OCI-LY1 (cell line): ENCODE data around the gene KRTAP8-1.

Experiments
- H2AFZ ChIP-seq: fragments of 200-600 bp; sonication (generic), shearing (Covaris generic); 2 replicates; pipeline ENCODE4 v1.6.0; 2014; ENCODE audit warnings: antibody characterized with exemption, mild to moderate bottlenecking, low read length
- H3F3A ChIP-seq: fragments of 200-600 bp; sonication (generic), shearing (Covaris generic); 2 replicates; pipeline ENCODE4 v1.6.0; 2014; ENCODE audit warnings: mild to moderate bottlenecking, antibody characterized with exemption, low read length, moderate library complexity; ENCODE audit not compliant: insufficient read depth
- H3K27ac ChIP-seq: fragments of 200-600 bp; sonication (generic); 2 replicates; pipeline ENCODE4 v1.5.1; 2014; ENCODE audit warnings: low read length, mixed run types, mild to moderate bottlenecking, low read depth; ENCODE audit not compliant: poor library complexity, severe bottlenecking
- H3K27me3 ChIP-seq: fragments of 200-600 bp; sonication (generic); 2 replicates; pipeline ENCODE4 v1.6.0; 2014; ENCODE audit warnings: antibody characterized with exemption, mild to moderate bottlenecking, low read length, moderate library complexity; ENCODE audit not compliant: insufficient read depth
- H3K36me3 ChIP-seq: fragments of 200-600 bp; sonication (generic); 2 replicates; pipeline ENCODE4 v1.6.1; 2014; ENCODE audit warnings: mild to moderate bottlenecking, antibody characterized with exemption, low read length, moderate library complexity, mixed read lengths; ENCODE audit not compliant: insufficient read depth
- H3K4me1 ChIP-seq: fragments of 200-600 bp; sonication (generic); 2 replicates; pipeline ENCODE4 v1.5.1; 2014; ENCODE audit warnings: mild to moderate bottlenecking, low read length, moderate library complexity; ENCODE audit not compliant: insufficient read depth, severe bottlenecking
- H3K4me2 ChIP-seq: fragments of 200-600 bp; sonication (generic), shearing (Covaris generic); 2 replicates; pipeline ENCODE4 v1.6.1; 2014; ENCODE audit warnings: low read length
- H3K4me3 ChIP-seq: fragments of 200-600 bp; sonication (generic); 2 replicates; pipeline ENCODE4 v1.5.1; 2014; ENCODE audit warnings: low read length, low read depth, mild to moderate bottlenecking, mixed read lengths; ENCODE audit not compliant: poor library complexity, severe bottlenecking
- H3K79me2 ChIP-seq: fragments of 200-600 bp; shearing (Covaris generic); 2 replicates; pipeline ENCODE4 v1.6.1; 2016; ENCODE audit warnings: mixed run types, low read length, mixed read lengths; ENCODE audit not compliant: insufficient read depth
- H3K9ac ChIP-seq: fragments of 200-600 bp; sonication (generic), shearing (Covaris generic); 2 replicates; pipeline ENCODE4 v1.6.1; 2014; ENCODE audit warnings: mild to moderate bottlenecking, low read length, mixed read lengths
- H3K9me2 ChIP-seq: fragments of 200-600 bp; sonication (generic), shearing (Covaris generic); 2 replicates; pipeline ENCODE4 v1.6.1; 2014; ENCODE audit warnings: low read depth, mild to moderate bottlenecking, low read length, mixed read lengths
- H3K9me3 ChIP-seq: fragments of 200-600 bp; shearing (Covaris generic); 2 replicates; pipeline ENCODE4 v1.6.1; 2014; ENCODE audit warnings: low read length, mixed read lengths
- H4K20me1 ChIP-seq: fragments of 200-600 bp; sonication (generic), shearing (Covaris generic); 2 replicates; pipeline ENCODE4 v1.6.0; 2016; ENCODE audit warnings: mild to moderate bottlenecking, low read length; ENCODE audit not compliant: insufficient read depth
- EZH2 ChIP-seq: fragments of 200-600 bp; sonication (generic), shearing (Covaris generic); IDR thresholded peaks from 2 replicates; pipeline ENCODE4 v1.8.0; 2017; ENCODE audit warnings: borderline replicate concordance, mixed run types, mild to moderate bottlenecking, antibody characterized with exemption, low read length, moderate library complexity, mixed read lengths
- TF ChIP-seq, protein P1 (sequence below): fragments of 200-600 bp; sonication (generic), shearing (Covaris generic); IDR thresholded peaks from 2 replicates; pipeline ENCODE4 v1.5.1; 2017; ENCODE audit warnings: mild to moderate bottlenecking, antibody characterized with exemption, low read length, moderate library complexity, mixed read lengths

Gene KRTAP8-1

DNA sequence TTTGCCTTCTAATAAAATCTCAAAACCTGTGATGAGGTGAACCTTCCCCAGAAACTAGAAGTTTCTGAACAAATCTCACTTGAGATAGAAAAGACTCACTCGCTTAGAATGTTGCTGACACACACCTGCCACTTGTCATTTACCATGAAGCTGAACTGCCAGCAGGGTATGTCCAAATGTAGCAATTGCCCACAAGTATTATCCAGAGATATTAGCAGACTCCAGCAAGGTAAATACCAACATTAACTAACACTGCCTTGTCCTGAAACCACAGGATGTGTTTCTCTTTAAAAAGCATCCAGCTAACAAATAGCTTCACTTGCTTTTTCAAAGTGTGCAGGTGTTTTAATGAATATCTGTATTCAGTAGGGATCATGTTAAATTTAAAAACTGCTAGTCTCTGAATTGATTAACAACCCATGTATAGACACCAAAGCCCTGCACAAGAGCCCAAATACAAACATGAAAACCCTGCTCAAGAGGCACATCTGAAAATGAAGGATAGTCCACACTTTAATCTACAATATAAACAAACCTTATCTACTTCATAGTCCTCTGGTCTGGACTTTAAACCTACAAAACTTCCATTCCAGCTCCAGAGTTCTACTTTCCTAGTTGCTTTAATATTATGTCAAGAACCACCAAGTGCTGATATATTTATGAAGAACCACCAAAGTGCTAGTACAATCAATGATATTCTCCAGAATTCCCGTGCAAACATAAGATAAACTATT lies 19.3 kb downstream of the KRTAP8-1 start:
- H3K9me3 ChIP-seq, result no peaks in the 10 kb centered on the region
- no peak overlapping the region for H3K9ac ChIP-seq
- H2AFZ ChIP-seq, result no peak overlapping the region
- H3K27me3 ChIP-seq, result no peaks in the 10 kb centered on the region
- TF ChIP-seq, protein P1, sequence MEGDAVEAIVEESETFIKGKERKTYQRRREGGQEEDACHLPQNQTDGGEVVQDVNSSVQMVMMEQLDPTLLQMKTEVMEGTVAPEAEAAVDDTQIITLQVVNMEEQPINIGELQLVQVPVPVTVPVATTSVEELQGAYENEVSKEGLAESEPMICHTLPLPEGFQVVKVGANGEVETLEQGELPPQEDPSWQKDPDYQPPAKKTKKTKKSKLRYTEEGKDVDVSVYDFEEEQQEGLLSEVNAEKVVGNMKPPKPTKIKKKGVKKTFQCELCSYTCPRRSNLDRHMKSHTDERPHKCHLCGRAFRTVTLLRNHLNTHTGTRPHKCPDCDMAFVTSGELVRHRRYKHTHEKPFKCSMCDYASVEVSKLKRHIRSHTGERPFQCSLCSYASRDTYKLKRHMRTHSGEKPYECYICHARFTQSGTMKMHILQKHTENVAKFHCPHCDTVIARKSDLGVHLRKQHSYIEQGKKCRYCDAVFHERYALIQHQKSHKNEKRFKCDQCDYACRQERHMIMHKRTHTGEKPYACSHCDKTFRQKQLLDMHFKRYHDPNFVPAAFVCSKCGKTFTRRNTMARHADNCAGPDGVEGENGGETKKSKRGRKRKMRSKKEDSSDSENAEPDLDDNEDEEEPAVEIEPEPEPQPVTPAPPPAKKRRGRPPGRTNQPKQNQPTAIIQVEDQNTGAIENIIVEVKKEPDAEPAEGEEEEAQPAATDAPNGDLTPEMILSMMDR, result no peak
- TF ChIP-seq EZH2, result no peak
- H3K9me2 ChIP-seq, result no peaks in the 10 kb centered on the region
- H3K4me3 ChIP-seq, result no peak overlapping the region
- H3F3A ChIP-seq, result no peaks in the 10 kb centered on the region
- H3K79me2 ChIP-seq, result no peaks in the 10 kb centered on the region
- no peak overlapping the region for H3K27ac ChIP-seq
- no peaks in the 10 kb centered on the region for H3K36me3 ChIP-seq
- no peak overlapping the region for H3K4me2 ChIP-seq
- H3K4me1 ChIP-seq, result no peaks in the 10 kb centered on the region
- H4K20me1 ChIP-seq, result no peaks in the 10 kb centered on the region

DNA sequence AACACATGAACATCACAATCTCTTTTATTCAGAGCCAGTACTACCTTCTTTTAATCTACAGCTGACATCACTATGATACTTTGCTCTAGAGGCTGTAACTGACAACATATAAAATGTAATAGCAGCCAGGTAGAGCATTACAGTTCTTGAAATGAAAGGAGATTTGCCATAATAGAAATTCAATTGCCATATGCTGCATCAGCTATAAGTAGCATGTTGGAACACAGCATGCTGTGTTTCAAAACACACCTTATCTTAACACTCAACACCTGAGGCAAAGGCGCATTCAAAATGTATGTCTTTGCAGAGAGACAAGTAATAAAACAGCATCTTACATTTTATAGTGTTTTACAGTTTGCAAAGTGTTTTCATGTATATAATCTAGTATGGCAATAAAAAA lies 33.8 kb downstream of the KRTAP8-1 start:
- no peak for TF ChIP-seq EZH2
- TF ChIP-seq, protein P1, result no peak
- Histone ChIP-seq H3K9ac (no peak overlapping the region), H4K20me1 (no peaks in the 10 kb centered on the region), H3F3A (no peaks in the 10 kb centered on the region), H3K27me3 (no peaks in the 10 kb centered on the region), H3K4me2 (no peak overlapping the region), H3K4me1 (no peaks in the 10 kb centered on the region), H2AFZ (no peak overlapping the region), H3K36me3 (no peaks in the 10 kb centered on the region), H3K4me3 (no peak overlapping the region), H3K9me3 (no peaks in the 10 kb centered on the region), H3K79me2 (no peaks in the 10 kb centered on the region), H3K9me2 (no peaks in the 10 kb centered on the region), H3K27ac (no peak overlapping the region)

DNA sequence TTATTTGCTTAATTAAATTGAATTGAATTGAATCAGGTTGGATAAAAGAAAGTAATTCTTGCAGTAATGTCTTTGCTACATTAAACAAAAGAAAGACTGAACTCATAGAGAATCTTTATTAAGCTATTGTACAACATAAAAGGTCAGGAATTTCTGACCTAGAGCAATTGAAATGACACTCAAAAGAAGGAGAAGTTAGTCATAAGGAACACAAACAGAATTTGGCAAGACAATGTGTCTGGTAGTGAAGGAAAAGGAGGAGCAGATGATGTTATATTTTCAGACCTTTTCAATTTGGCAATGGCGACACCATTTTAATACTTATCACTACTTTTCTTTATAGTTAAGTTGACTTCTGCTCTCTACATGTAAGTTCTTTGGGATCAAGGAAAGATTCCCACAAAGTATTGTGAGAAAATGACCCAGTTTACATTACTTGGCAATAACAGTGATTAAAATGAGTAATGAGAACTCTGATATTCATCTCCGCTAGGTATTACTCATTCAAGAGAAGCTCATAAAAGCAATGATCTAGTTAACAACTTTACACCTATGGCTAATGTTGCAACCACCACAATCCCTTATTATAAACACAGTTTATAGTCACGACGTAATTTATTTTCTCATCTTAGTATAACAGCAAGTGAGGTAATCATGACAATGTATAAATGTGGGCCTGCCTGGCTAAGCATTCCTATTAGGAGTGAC lies 43.2 kb downstream of the KRTAP8-1 start:
- Histone ChIP-seq H3F3A (no peaks in the 10 kb centered on the region), H3K4me3 (no peak overlapping the region), H3K4me2 (no peak overlapping the region), H3K9me3 (no peaks in the 10 kb centered on the region), H3K36me3 (no peaks in the 10 kb centered on the region), H3K27ac (no peak overlapping the region), H3K9ac (no peak overlapping the region), H4K20me1 (no peaks in the 10 kb centered on the region), H3K79me2 (no peaks in the 10 kb centered on the region), H2AFZ (no peak overlapping the region), H3K9me2 (no peaks in the 10 kb centered on the region), H3K27me3 (no peaks in the 10 kb centered on the region), H3K4me1 (no peaks in the 10 kb centered on the region)
- no peak for TF ChIP-seq EZH2
- TF ChIP-seq, protein P1, result no peak
